ENCODE data around the gene TRMT1L. TPM values are rescaled to one million over a fixed set of nuclear protein-coding genes. Genes with fewer than 3 reads are reported as not detected.

The TRMT1L gene
- total and polyA plus RNA-seq, 11 donors, result 8.4 to 42.3 (median 28.3) TPM

DNA sequence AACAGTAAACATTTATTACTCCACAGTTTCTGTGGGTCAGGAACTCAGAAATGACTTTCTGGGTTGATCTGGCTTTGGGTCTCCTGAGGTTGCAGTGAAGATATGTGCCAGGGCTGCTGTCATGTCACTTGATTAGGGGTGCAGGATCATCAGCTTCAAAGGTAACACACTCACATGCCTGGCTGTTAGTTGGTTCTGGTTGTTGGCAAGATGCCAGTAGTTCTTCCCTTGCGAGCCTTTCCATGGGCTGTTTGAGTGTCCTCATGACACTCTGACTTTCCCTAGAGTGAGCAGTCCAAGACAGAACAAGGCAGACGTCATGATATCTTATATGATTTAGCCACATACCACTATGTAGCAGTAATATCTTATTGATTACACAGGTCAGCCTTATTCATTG lies 2.0 kb upstream of the TRMT1L start:
- ATAC-seq, result no peak
- Histone ChIP-seq H3K27ac (no peak overlapping the region), H3K27me3 (no peaks in the 10 kb centered on the region), H3K4me1 (peaks cover 0 to 38% (median 30%) of the 10 kb centered on the region in 12 donors), H3K4me3 (peak overlapping the region in 4 of 12 donors; percentile 71 to 84 (median 74)), H3K9me3 (no peaks in the 10 kb centered on the region), H3K36me3 (peaks cover 0 to 32% (median 17%) of the 10 kb centered on the region in 9 donors)
- TF ChIP-seq, protein P1, sequence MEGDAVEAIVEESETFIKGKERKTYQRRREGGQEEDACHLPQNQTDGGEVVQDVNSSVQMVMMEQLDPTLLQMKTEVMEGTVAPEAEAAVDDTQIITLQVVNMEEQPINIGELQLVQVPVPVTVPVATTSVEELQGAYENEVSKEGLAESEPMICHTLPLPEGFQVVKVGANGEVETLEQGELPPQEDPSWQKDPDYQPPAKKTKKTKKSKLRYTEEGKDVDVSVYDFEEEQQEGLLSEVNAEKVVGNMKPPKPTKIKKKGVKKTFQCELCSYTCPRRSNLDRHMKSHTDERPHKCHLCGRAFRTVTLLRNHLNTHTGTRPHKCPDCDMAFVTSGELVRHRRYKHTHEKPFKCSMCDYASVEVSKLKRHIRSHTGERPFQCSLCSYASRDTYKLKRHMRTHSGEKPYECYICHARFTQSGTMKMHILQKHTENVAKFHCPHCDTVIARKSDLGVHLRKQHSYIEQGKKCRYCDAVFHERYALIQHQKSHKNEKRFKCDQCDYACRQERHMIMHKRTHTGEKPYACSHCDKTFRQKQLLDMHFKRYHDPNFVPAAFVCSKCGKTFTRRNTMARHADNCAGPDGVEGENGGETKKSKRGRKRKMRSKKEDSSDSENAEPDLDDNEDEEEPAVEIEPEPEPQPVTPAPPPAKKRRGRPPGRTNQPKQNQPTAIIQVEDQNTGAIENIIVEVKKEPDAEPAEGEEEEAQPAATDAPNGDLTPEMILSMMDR (IDR thresholded peaks at IDR 0.05), result no peak
- peak in 1 of 5 donors; percentile 12 for DNase-seq
- WGBS, 4 donors, result 33 to 81% (median 48%) methylated on average over 2 of the region's 2 CpGs
- intact Hi-C loops (cut with DNase I), result loop anchor here in 7 of 10 donors (5.0 to 10.0 kb wide), 6 partner anchors 111 to 1219 kb away; partner anchors contain the start of genes RNF2 (in 3 of the 7), NIBAN1 (in 1 of the 7), ODR4 (in 1 of the 7) and TPR (in 1 of the 7)

DNA sequence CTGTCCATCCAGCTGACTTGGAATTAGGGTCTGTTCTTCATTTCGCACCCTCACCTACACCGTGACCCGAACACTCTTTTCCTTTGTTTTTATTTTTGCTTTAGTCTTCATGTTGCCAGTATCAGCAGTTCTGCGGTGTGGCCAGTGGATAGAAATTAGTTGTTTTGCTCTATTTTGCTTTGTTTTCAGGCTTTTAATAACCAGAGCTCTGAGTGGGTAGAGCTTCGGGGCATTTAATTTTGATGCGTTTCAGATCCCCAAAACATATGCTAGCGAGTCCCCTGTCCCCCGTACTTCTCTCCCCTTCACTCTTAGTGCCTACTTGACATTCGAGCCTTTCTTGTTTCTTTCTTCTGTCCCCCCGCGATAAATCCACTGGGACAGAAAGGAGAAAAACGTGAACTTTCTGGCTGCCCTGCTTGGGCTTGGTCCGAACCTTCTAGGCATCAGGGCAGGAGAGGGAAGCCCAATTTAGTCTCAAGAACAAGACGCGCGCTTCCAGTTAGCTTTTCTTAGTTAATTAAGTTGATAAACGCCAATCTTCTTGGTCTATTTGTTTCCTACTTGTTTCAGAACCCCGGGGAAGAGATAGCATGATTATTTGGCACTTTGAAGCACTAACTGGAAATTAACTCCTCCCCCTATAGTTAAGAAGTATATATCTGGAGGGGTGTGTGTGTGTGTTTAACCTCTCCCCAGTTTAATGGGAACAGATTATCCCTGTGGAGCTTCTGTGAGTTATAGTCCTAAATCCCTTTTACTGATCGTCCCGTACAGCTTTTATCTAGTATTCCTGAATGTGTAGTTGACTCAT lies 1.1 kb upstream of the TRMT1L start:
- ATAC-seq (no peak), DNase-seq (peak in 2 of 5 donors; percentile 7 to 19)

DNA sequence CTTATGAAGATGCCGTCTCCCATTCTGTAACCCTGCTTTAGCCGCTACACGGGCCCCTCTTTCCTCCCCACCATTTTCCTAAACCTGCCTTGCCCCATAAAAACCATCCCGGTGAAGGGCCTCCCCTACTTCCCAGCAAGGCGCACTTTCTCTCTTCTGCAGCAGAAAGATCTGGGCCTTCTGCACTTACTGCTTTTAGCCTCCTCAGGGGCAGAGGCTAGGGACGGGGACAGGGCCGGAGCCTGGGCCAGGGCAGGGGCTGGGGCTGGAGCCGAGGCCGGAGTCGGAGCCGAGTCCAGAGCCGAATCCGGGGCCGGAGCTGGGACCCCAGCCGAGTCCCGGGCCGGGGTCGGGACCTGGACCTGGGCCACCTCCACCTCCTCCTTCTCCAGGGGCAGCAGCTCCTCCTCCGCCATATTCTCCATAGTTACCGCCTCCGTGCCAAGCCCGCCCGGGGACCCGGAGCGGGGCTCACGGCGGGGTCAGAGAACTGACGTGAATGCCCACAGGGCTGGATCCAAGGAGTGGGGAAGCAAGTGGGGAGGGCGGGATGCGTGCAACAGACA lies 382 bp downstream of the TRMT1L start:
- no peaks in the 10 kb centered on the region for H3K9me3 ChIP-seq
- H3K27ac ChIP-seq, result peak overlapping the region; percentile 86 to 99 (median 97)
- H3K27me3 ChIP-seq, result no peaks in the 10 kb centered on the region
- H3K4me3 ChIP-seq, result peak overlapping the region; percentile 70 to 92 (median 80)
- TF ChIP-seq, protein P1 (IDR thresholded peaks at IDR 0.05), result no peak
- no peak for TF ChIP-seq POLR2A (IDR thresholded peaks at IDR 0.05)
- intact Hi-C loops (cut with DNase I), result loop anchor here in 7 of 10 donors (2.0 to 10.0 kb wide), 8 partner anchors 109 to 1221 kb away; partner anchors contain the start of genes RNF2 (in 4 of the 7), EDEM3 (in 3 of the 7), NIBAN1 (in 1 of the 7) and ODR4 (in 1 of the 7)
- peaks cover 0 to 12% (median 5%) of the 10 kb centered on the region in 9 donors for H3K36me3 ChIP-seq
- ATAC-seq (peak; percentile 17 to 64 (median 54)), DNase-seq (no peak)
- H3K4me1 ChIP-seq, result peaks cover 0 to 55% (median 34%) of the 10 kb centered on the region in 12 donors
- WGBS, 4 donors, result 0 to 1% (median 1%) methylated on average over 29 to 30 of the region's 30 CpGs

More for the DNA sequence above, 1.1 kb upstream of the TRMT1L start:
- Histone ChIP-seq H3K27me3 (no peaks in the 10 kb centered on the region), H3K27ac (peak overlapping the region; percentile 86 to 99 (median 96)), H3K4me3 (peak overlapping the region; percentile 52 to 92 (median 78)), H3K4me1 (peaks cover 0 to 47% (median 30%) of the 10 kb centered on the region in 12 donors), H3K9me3 (no peaks in the 10 kb centered on the region), H3K36me3 (peaks cover 0 to 22% (median 10%) of the 10 kb centered on the region in 9 donors)
- 0 to 2% (median 1%) methylated on average over 20 of the region's 20 CpGs for WGBS, 4 donors
- intact Hi-C loops (cut with DNase I), result loop anchor here in 7 of 10 donors (2.0 to 10.0 kb wide), 8 partner anchors 111 to 1219 kb away; partner anchors contain the start of genes RNF2 (in 4 of the 7), EDEM3 (in 3 of the 7), NIBAN1 (in 1 of the 7) and ODR4 (in 1 of the 7)
- TF ChIP-seq, protein P1 (IDR thresholded peaks at IDR 0.05), result no peak
- peak in 1 of 2 donors; percentile 37 for TF ChIP-seq POLR2A (IDR thresholded peaks at IDR 0.05)
